Ectodermal cell (in vitro differentiated cells): ENCODE results near the gene PURA.

ENCODE experiments used
- H3K27ac ChIP-seq: 2 replicates; pipeline ENCODE4 v1.7.0; 2013; ENCODE audit warnings: mild to moderate bottlenecking, low read depth, low read length; ENCODE audit not compliant: insufficient read depth, poor library complexity, severe bottlenecking
- H3K27me3 ChIP-seq: 2 replicates; pipeline ENCODE4 v1.7.0; 2013; ENCODE audit warnings: mild to moderate bottlenecking, low read length; ENCODE audit not compliant: insufficient read depth, control insufficient read depth, poor library complexity, severe bottlenecking
- H3K36me3 ChIP-seq: one replicate; pipeline ENCODE4 v1.7.0; 2013; ENCODE audit warnings: low read length; ENCODE audit not compliant: control insufficient read depth, insufficient read depth
- H3K4me1 ChIP-seq: one replicate; pipeline ENCODE4 v1.7.0; 2013; ENCODE audit warnings: low read length; ENCODE audit not compliant: control insufficient read depth, insufficient read depth
- H3K4me3 ChIP-seq: 2 replicates; pipeline ENCODE4 v1.7.0; 2013; ENCODE audit warnings: low read depth, low read length, control low read depth; ENCODE audit not compliant: insufficient read depth
- H3K9me3 ChIP-seq: 2 replicates; pipeline ENCODE4 v1.7.0; 2013; ENCODE audit warnings: mild to moderate bottlenecking, low read length, moderate library complexity; ENCODE audit not compliant: control insufficient read depth
- WGBS, 2 experiments: methylation state at CpG; one replicate each; pipeline ENCODE4 v1.1.7; 2013; ENCODE audit warnings: missing lambda C conversion rate in 2 of 2; 5-methylcytosine and 5-hydroxymethylcytosine counted together

PURA gene

GRCh38 chr5:140134277-140134935 is 20.5 kb downstream of the PURA start:
- Histone ChIP-seq H3K36me3 (no peaks in the 10 kb centered on the region), H3K9me3 (no peaks in the 10 kb centered on the region), H3K4me3 (no peak overlapping the region), H3K27ac (no peak overlapping the region), H3K27me3 (no peaks in the 10 kb centered on the region), H3K4me1 (no peaks in the 10 kb centered on the region)
- WGBS, 2 experiments = 90 to 94% methylated on average over 2 of the region's 2 CpGs

GRCh38 chr5:140135127-140135526 is 21.2 kb downstream of the PURA start:
- Histone ChIP-seq H3K27me3 (no peaks in the 10 kb centered on the region), H3K4me1 (no peaks in the 10 kb centered on the region), H3K27ac (no peak overlapping the region), H3K36me3 (no peaks in the 10 kb centered on the region), H3K4me3 (no peak overlapping the region), H3K9me3 (no peaks in the 10 kb centered on the region)

- 89 to 94% methylated on average over 1 of the region's 1 CpG for WGBS, 2 experiments
- Histone ChIP-seq H3K27ac (no peak overlapping the region), H3K4me3 (no peak overlapping the region), H3K27me3 (peaks cover 5% of the 10 kb centered on the region), H3K9me3 (no peaks in the 10 kb centered on the region), H3K4me1 (no peaks in the 10 kb centered on the region), H3K36me3 (no peaks in the 10 kb centered on the region)
Measured at GRCh38 chr5:140136624-140137023, 22.7 kb downstream of the PURA start.

GRCh38 chr5:140140435-140140834 is 26.5 kb downstream of the PURA start:
- Histone ChIP-seq H3K9me3 (no peaks in the 10 kb centered on the region), H3K27me3 (peaks cover 16% of the 10 kb centered on the region), H3K4me3 (no peak overlapping the region), H3K36me3 (no peaks in the 10 kb centered on the region), H3K4me1 (peaks cover 6% of the 10 kb centered on the region), H3K27ac (no peak overlapping the region)
- 90 to 91% methylated on average over 3 of the region's 3 CpGs for WGBS, 2 experiments

GRCh38 chr5:140141241-140141640 is 27.3 kb downstream of the PURA start:
- H3K4me1 ChIP-seq = peaks cover 7% of the 10 kb centered on the region
- no peak overlapping the region for H3K27ac ChIP-seq
- no peaks in the 10 kb centered on the region for H3K9me3 ChIP-seq
- no peak overlapping the region for H3K4me3 ChIP-seq
- H3K36me3 ChIP-seq = no peaks in the 10 kb centered on the region
- H3K27me3 ChIP-seq = peaks cover 24% of the 10 kb centered on the region

- Histone ChIP-seq H3K27me3 (peaks cover 34% of the 10 kb centered on the region), H3K4me3 (no peak overlapping the region), H3K4me1 (peaks cover 7% of the 10 kb centered on the region), H3K36me3 (no peaks in the 10 kb centered on the region), H3K27ac (no peak overlapping the region), H3K9me3 (no peaks in the 10 kb centered on the region)
- WGBS, 2 experiments = 81 to 83% methylated on average over 5 of the region's 5 CpGs
Measured at GRCh38 chr5:140142246-140142645, 28.3 kb downstream of the PURA start.

- 93 to 97% methylated on average over 7 of the region's 7 CpGs for WGBS, 2 experiments
- Histone ChIP-seq H3K27ac (no peak overlapping the region), H3K9me3 (no peaks in the 10 kb centered on the region), H3K27me3 (peaks cover 40% of the 10 kb centered on the region), H3K4me3 (no peak overlapping the region), H3K36me3 (no peaks in the 10 kb centered on the region), H3K4me1 (peaks cover 7% of the 10 kb centered on the region)
Measured at GRCh38 chr5:140142856-140143255, 28.9 kb downstream of the PURA start.

- H3K4me1 ChIP-seq = peaks cover 9% of the 10 kb centered on the region
- H3K9me3 ChIP-seq = no peaks in the 10 kb centered on the region
- 95 to 98% methylated on average over 3 of the region's 3 CpGs for WGBS, 2 experiments
- no peaks in the 10 kb centered on the region for H3K36me3 ChIP-seq
- H3K27me3 ChIP-seq = peaks cover 49% of the 10 kb centered on the region
- no peak overlapping the region for H3K27ac ChIP-seq
- no peak overlapping the region for H3K4me3 ChIP-seq
Measured at GRCh38 chr5:140143521-140144258, 29.8 kb downstream of the PURA start.

- Histone ChIP-seq H3K4me3 (no peak overlapping the region), H3K27me3 (peaks cover 50% of the 10 kb centered on the region), H3K4me1 (peaks cover 10% of the 10 kb centered on the region), H3K27ac (no peak overlapping the region), H3K9me3 (no peaks in the 10 kb centered on the region), H3K36me3 (no peaks in the 10 kb centered on the region)
- WGBS, 2 experiments = 68 to 70% methylated on average over 3 of the region's 3 CpGs
Measured at GRCh38 chr5:140145256-140145655, 31.3 kb downstream of the PURA start.

GRCh38 chr5:140145818-140146522 is 32.1 kb downstream of the PURA start:
- Histone ChIP-seq H3K4me3 (peak overlapping the region; percentile 35), H3K9me3 (no peaks in the 10 kb centered on the region), H3K36me3 (no peaks in the 10 kb centered on the region), H3K27me3 (peaks cover 46% of the 10 kb centered on the region), H3K27ac (no peak overlapping the region), H3K4me1 (peaks cover 10% of the 10 kb centered on the region)
- WGBS, 2 experiments = 1% methylated on average over 64 of the region's 64 CpGs
